Measurements from ENCODE around the gene PSME2. TPM values are rescaled to one million over a fixed set of nuclear protein-coding genes. Genes with fewer than 3 reads are reported as not detected.

Gene PSME2
- total and polyA plus RNA-seq, 9 of the 15 experiments (the other 6 are each of a cell fraction or from before 2014, with no cell fraction given): 111 to 579 (median 159) TPM

GRCh38 chr14:24093901-24094840, 52.2 kb downstream of the PSME2 start, which contains the start of gene PCK2 (continued):
- TF ChIP-seq DDX20 (tag; IDR thresholded peaks at IDR 0.05; ENCODE audit: low read depth) (no peak), ZFX (CRISPR knock-in tag; IDR thresholded peaks at IDR 0.05) (peak; percentile 80), ZNF24 (IDR thresholded peaks at IDR 0.05) (no peak), ZNF224 (CRISPR knock-in tag; IDR thresholded peaks at IDR 0.05) (no peak), ZNF79 (CRISPR knock-in tag; IDR thresholded peaks at IDR 0.05; ENCODE audit: low read depth) (no peak), HNRNPL (IDR thresholded peaks at IDR 0.05; ENCODE audit: low read depth, low read length) (peak; percentile 97), ZBTB8A (IDR thresholded peaks at IDR 0.05; ENCODE audit: partially characterized antibody) (no peak), SMARCB1 (IDR thresholded peaks at IDR 0.05; ENCODE audit: insufficient read length, low read depth) (no peak), CBFA2T3 (IDR thresholded peaks at IDR 0.05) (no peak), RBM14 (IDR thresholded peaks at IDR 0.05; ENCODE audit: borderline replicate concordance, insufficient read depth, low read depth, low read length) (0 out of 2 replicates have a peak, but pooled peaks have one; percentile 91), LEF1 (IDR thresholded peaks at IDR 0.05) (no peak; the same call in 1 of the 2 replicates), PRMT5 (CRISPR knock-in tag; IDR thresholded peaks at IDR 0.05) (no peak), THAP12 (CRISPR knock-in tag; IDR thresholded peaks at IDR 0.05) (no peak), MAZ (CRISPR knock-in tag; conservative IDR thresholded peaks at IDR 0.05 in 1 of 2, IDR thresholded peaks at IDR 0.05 in 1 of 2) (peak; percentile 63 to 85; a peak in 3 of 4 replicates), DLX4 (CRISPR knock-in tag; IDR thresholded peaks at IDR 0.05) (no peak), BRD4 (IDR thresholded peaks at IDR 0.05) (0 out of 2 replicates have a peak, but pooled peaks have one; percentile 29), ZNF518B (CRISPR knock-in tag; IDR thresholded peaks at IDR 0.05) (no peak), JUN (IDR thresholded peaks at IDR 0.05; ENCODE audit: borderline replicate concordance, low read depth, low read length) (no peak), JUN (CRISPR knock-in tag; IDR thresholded peaks at IDR 0.05; ENCODE audit: borderline replicate concordance) (no peak), PHB (CRISPR knock-in tag; IDR thresholded peaks at IDR 0.05) (no peak), ZNF134 (CRISPR knock-in tag; conservative IDR thresholded peaks at IDR 0.05) (no peak), ZNF324 (CRISPR knock-in tag; IDR thresholded peaks at IDR 0.05) (no peak), RBFOX2 (IDR thresholded peaks at IDR 0.05; ENCODE audit: low read depth, low read length) (peak; percentile 98)

Data from K562 (cell line).